GM10266 (cell line): Measurements from ENCODE around the gene HOXB1.

Source experiments
- DNase-seq: peaks from one replicate; pipeline ENCODE4 v3.0.0; 2012; ENCODE audit errors: extremely low spot score
- TF ChIP-seq, protein P1 (sequence below): IDR thresholded peaks from 2 replicates; pipeline ENCODE4 v1.5.1; 2012; ENCODE audit warnings: mild to moderate bottlenecking, low read depth; ENCODE audit not compliant: control insufficient read depth, insufficient read depth; ENCODE audit errors: missing control alignments

HOXB1 gene

DNA sequence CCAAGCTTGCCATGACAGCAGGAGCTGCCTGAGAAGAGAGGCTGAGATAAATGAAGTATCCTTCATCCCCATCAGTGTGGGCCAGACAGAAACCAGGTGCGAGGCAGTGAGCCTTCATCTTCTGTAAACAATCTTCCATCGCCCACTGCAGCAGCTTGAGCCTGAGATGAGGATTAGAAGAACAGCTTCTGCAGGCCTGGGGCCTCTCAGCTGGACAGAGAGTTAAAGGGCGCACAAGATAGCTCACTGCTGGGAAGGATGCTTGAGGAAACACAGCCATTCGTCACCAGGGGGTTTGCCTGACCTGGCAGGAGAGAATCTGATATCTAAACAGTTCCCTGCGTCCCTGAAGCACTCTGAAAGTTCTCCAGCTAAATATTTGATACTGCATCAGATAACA lies 27.1 kb downstream of the HOXB1 start:
- no peak for DNase-seq

DNA sequence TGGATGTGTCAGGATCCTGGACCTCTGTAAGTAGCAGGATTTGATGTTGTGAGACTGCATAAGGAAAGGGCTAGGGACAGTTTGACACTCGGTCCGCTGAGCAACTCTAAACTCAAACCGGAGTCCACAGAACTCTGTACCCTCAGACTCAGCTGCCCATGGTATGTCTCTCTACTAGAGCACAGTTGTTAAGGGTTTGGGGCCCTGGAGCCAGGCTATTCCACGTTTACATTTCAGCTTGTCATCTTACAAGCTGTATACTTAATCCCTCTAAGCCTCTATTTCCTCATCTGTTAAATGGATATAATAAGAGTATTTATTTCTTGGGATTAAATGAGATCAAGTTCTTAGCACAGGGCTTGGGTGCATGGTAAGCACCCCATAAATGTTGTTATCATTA lies 27.9 kb downstream of the HOXB1 start:
- TF ChIP-seq, protein P1, sequence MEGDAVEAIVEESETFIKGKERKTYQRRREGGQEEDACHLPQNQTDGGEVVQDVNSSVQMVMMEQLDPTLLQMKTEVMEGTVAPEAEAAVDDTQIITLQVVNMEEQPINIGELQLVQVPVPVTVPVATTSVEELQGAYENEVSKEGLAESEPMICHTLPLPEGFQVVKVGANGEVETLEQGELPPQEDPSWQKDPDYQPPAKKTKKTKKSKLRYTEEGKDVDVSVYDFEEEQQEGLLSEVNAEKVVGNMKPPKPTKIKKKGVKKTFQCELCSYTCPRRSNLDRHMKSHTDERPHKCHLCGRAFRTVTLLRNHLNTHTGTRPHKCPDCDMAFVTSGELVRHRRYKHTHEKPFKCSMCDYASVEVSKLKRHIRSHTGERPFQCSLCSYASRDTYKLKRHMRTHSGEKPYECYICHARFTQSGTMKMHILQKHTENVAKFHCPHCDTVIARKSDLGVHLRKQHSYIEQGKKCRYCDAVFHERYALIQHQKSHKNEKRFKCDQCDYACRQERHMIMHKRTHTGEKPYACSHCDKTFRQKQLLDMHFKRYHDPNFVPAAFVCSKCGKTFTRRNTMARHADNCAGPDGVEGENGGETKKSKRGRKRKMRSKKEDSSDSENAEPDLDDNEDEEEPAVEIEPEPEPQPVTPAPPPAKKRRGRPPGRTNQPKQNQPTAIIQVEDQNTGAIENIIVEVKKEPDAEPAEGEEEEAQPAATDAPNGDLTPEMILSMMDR = no peak
- DNase-seq = no peak

More for the DNA sequence above, 27.1 kb downstream of the HOXB1 start:
- TF ChIP-seq, protein P1 = no peak

DNA sequence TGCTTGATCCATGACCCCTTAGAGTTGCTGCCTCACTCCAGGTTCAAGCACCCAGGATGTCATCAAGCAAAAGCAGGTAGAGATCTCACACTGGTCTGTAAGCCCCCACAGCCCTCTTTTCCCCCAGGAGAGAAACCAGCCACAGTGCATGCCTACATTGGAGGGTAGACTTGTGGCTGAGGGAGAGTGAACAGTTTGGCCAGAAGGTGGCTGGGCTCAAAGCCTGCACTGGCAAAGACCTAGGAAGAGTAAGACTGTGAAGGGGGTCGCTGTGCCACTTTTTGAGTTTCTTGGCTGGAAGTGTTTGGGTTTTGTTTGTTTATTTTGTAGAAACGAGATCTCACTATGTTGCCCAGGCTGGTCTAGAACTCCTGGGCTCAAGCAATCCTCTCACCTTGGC lies 28.5 kb downstream of the HOXB1 start:
- TF ChIP-seq, protein P1 = no peak
- DNase-seq = no peak

DNA sequence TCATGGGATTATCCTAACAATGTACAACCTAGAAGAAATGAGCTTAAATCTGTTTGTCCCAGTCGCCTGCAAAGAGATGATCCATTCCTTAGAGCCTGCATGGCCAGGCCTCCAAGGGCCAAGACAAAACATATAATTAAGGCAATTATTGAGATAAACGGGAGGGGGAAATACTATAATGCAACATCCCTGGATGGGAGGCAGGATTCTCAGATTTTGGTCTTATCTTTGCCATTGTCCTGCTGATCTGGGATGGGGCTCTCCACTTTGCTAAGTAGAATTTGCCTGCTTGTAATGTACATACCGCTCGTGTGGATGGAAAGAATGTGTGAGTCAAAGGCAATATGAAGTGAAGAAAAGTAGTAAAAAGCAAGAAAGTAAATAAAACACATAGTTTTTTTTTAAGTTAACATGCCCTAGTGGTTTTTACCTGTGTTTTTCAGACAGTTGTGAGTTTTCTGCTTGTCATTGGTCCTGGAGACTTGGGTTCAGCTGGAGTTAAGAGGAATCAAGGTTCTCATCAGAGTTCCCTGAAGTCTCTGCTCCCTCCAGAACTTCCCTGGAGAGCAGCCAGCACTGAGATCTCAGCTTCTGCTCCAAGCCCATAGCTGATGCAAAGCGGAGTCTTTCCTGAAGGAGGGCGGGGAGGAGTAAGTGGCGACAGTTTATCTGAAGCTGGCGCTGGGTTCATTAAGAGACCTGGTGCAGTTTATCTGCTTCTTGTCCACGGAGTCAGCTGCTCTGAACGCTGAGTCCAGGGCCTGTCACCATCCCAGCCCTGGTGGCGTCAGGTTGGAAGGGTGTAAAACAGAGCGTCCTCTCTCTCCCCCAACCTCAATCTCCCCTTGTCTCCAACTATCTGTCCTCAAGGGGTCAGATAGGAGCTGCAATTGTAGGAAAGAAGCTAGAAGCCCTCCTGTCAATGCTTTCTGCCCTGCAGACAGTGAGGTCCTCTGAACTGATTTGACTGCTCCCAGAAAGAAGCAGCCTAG lies 30.1 kb downstream of the HOXB1 start:
- TF ChIP-seq, protein P1 = peak; percentile 36
- no peak for DNase-seq

DNA sequence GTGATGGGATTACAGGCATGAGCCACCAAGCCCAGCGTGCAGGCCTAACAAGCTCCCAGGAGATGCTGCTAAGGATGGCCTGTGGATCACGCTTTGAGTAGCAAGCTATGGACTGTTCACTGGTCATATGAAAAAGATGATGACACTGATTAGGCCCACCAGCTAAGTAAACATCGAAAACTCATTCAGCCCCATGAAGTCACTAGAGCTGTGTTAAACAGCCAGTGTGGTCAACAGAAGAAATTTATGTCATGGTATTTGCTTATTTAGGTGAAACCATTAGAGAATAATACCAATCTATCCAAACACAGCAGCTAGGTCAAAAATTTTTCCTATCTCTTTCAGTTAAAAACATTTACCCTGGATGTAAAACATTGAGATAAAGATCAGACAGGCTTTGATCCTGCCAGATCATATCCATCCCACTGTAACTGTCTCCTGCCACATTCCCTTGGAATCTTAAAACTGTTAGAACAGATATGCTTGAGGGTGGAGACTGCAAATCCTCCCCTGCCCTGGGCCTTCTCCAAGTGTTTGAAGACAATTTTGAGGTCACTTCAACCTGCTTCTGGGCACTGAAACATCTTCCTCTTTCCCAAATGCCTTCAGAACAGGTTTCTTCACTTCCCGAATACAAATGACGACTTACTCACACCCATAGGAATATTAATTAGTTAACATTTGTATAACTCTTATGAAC lies 30.9 kb downstream of the HOXB1 start:
- TF ChIP-seq, protein P1 = no peak
- DNase-seq = no peak

DNA sequence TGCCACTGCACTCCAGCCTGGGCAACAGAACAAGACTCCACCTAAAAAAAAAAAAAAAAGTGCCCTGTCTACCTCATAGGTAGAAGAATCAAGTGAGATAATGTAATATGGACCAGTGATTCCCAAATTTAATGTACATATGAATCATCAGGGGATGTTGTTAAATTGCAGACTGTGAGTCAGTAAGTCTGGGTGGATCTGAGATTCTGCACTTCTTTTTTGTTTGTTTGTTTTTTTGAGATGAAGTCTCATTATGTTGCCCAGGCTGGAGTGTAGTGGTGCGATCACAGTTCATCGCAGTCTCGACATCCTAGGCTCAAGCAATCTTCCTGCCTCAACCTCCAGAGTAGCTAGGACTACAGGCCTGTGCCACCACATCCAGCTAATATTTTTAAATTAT lies 31.6 kb downstream of the HOXB1 start:
- DNase-seq = no peak
- TF ChIP-seq, protein P1 = no peak
